DMS79 treated with DMSO at 0.1 percent for 48 hours (cell line): ENCODE measurements around the gene RNF151.
A peak's percentile ranks its signal among the peaks of the same experiment; 100 is the strongest.
"Not testable (repeated sequence)": the region's sequence is repeated elsewhere in the genome, so short reads cannot be mapped to it uniquely, and the experiment has no call there.

Experiments
- DNase-seq: peaks from one replicate; lab custom pipeline; 2025; lab: John Stamatoyannopoulos, UW

RNF151 gene

GRCh38 chr16:1939833-1940232 lies 26.8 kb upstream of the RNF151 start:
- DNase-seq: not testable (repeated sequence)

- no peak for DNase-seq
Observed at GRCh38 chr16:1940273-1941161, 26.1 kb upstream of the RNF151 start.

GRCh38 chr16:1941162-1942046 lies 25.3 kb upstream of the RNF151 start:
- no peak for DNase-seq

- no peak for DNase-seq
Observed at GRCh38 chr16:1942047-1942809, 24.4 kb upstream of the RNF151 start.

GRCh38 chr16:1942810-1943726 lies 23.6 kb upstream of the RNF151 start, which contains the start of gene MSRB1:
MSRB1 (minus strand) TSS chr16:1943199; CDS start chr16:1943156, 43 bp downstream.
- peak; percentile 84 for DNase-seq

- no peak for DNase-seq
Observed at GRCh38 chr16:1944612-1945199, 21.9 kb upstream of the RNF151 start.

- no peak for DNase-seq
Observed at GRCh38 chr16:1945559-1946391, 20.9 kb upstream of the RNF151 start.

- DNase-seq: no peak
Observed at GRCh38 chr16:1946495-1947368, 19.9 kb upstream of the RNF151 start.

GRCh38 chr16:1947369-1947670 lies 19.3 kb upstream of the RNF151 start:
- no peak for DNase-seq

GRCh38 chr16:1949507-1949906 lies 17.1 kb upstream of the RNF151 start:
- no peak for DNase-seq

GRCh38 chr16:1950047-1950446 lies 16.6 kb upstream of the RNF151 start:
- no peak for DNase-seq

GRCh38 chr16:1950559-1950958 lies 16.1 kb upstream of the RNF151 start:
- no peak for DNase-seq

GRCh38 chr16:1953734-1954133 lies 12.9 kb upstream of the RNF151 start:
- no peak for DNase-seq

GRCh38 chr16:1957434-1958142 lies 9.1 kb upstream of the RNF151 start:
- DNase-seq: not testable (repeated sequence)

- DNase-seq: not testable (repeated sequence)
Observed at GRCh38 chr16:1958143-1958491, 8.5 kb upstream of the RNF151 start.

- no peak for DNase-seq
Observed at GRCh38 chr16:1958715-1959268, 7.9 kb upstream of the RNF151 start.

GRCh38 chr16:1959269-1960039 lies 7.2 kb upstream of the RNF151 start, which contains the start of gene NDUFB10:
NDUFB10 (plus strand) TSS chr16:1959538; CDS start chr16:1959625, 87 bp downstream.
- DNase-seq: peak; percentile 48
